Heart left ventricle (tissue), 16 donors: ENCODE measurements around the gene IL11. TPM values are rescaled to one million over a fixed set of nuclear protein-coding genes. Genes with fewer than 3 reads are reported as not detected.
A peak's percentile ranks its signal among the peaks of the same experiment; 100 is the strongest.
"Not testable (repeated sequence)": the region's sequence is repeated elsewhere in the genome, so short reads cannot be mapped to it uniquely, and the experiment has no call there.

Experiments used
- ATAC-seq, 4 donors: fragments of 200-7000 bp; cut with Tn5 transposase; one replicate each; pipeline ENCODE4 v1.9.1; 2020 to 2022; ENCODE audit warnings: moderate library complexity in 4 of 4, mild to moderate bottlenecking in 3 of 4, moderate number of reproducible peaks in 1 of 4
- DNase-seq, 5 donors: peaks; one replicate each; pipeline ENCODE4 v3.0.0-alpha.2; 2020
- H3K27ac ChIP-seq, 12 donors: fragments of 200-600 bp; sonication (generic) in 4 of 12; one replicate each; pipeline versions ENCODE4 v1.5.0 to v1.8.0; 2016 to 2022; ENCODE audit warnings: mild to moderate bottlenecking in 2 of 12
- H3K27me3 ChIP-seq, 9 donors: fragments of 200-600 bp; sonication (generic) in 2 of 9; one replicate each; pipeline versions ENCODE4 v1.5.1 to v1.8.0; 2016 to 2022; ENCODE audit warnings: mild to moderate bottlenecking in 3 of 9
- H3K36me3 ChIP-seq, 9 donors: fragments of 200-600 bp; sonication (generic) in 2 of 9; one replicate each; pipeline versions ENCODE4 v1.5.0 to v1.8.0; 2018 to 2022; ENCODE audit warnings: mild to moderate bottlenecking in 2 of 9
- H3K4me1 ChIP-seq, 12 donors: fragments of 200-600 bp; sonication (generic) in 4 of 12; one replicate each; pipeline versions ENCODE4 v1.5.0 to v1.8.0; 2016 to 2022; ENCODE audit warnings: mild to moderate bottlenecking in 3 of 12
- H3K4me3 ChIP-seq, 12 donors: fragments of 200-600 bp; sonication (generic) in 4 of 12; one replicate each; pipeline versions ENCODE4 v1.5.0 to v1.8.0; 2017 to 2022; ENCODE audit warnings: mild to moderate bottlenecking in 9 of 12, moderate library complexity in 4 of 12
- H3K9me3 ChIP-seq, 12 donors: fragments of 200-600 bp; sonication (generic) in 4 of 12; one replicate each; pipeline versions ENCODE4 v1.5.0 to v1.8.0; 2016 to 2022; ENCODE audit warnings: mild to moderate bottlenecking in 1 of 12
- POLR2A ChIP-seq, 2 donors: fragments of 450-650 bp; IDR thresholded peaks; one replicate each; pipeline ENCODE4 v1.6.1; 2017; ENCODE audit warnings: antibody characterized with exemption in 2 of 2, mild to moderate bottlenecking in 2 of 2, moderate library complexity in 2 of 2
- WGBS, 4 donors: extraction: QIAGEN DNeasy Blood & Tissue Kit in 2 of 4; methylation state at CpG; one replicate each; pipeline versions ENCODE4 v1.1.5 to v1.1.7; 2013 to 2018; 5-methylcytosine and 5-hydroxymethylcytosine counted together
- intact Hi-C, 10 donors: fragments of 100-400 bp; cut with DNase I; formaldehyde crosslinking; loops; one replicate each; pipeline versions ENCODE4 v1.11.1 to v1.14.2; 2022
- polyA plus RNA-seq, 2 donors: library from polyadenylated mRNA; stranded (reverse); fragments of 200-250 nt; gene quantifications; one replicate each; pipeline ENCODE4 v1.2.3, GENCODE V29; 2013
- total RNA-seq, 9 donors: library from RNA; depleted of rRNA in 2 of 9; stranded (reverse); fragments of >200 nt in 2 of 9; fragmentation: NEBNext Ultra II Directional in 3 of 9; extraction: Animal tissue kit (Norgen Biotek cat#: 25700) in 3 of 9; gene quantifications; one replicate each; pipeline versions ENCODE4 v1.1.0 to v1.2.4, GENCODE V29; 2016 to 2023
- TF ChIP-seq, protein P1 (sequence below), 12 donors: fragments of 200-600 bp; sonication (generic) in 4 of 12; IDR thresholded peaks; one replicate each; pipeline versions ENCODE4 v1.5.0 to v1.8.0; 2018 to 2022; ENCODE audit warnings: antibody characterized with exemption in 12 of 12, mild to moderate bottlenecking in 5 of 12
- donor health status: ischemic (EF 13 %, LVEDD 7.1; RV severe dilation, severe dysfunction).
- donor health status: healthy with polysubstance abuse.
- donor health status: DM: no; HTN: yes; CAD: no.
- donor health status: DM: no; HTN: no; CAD: no.
- donor health status: ischemic (EF 25% LVEDD 6.9; RV normal size, moderate dysfunction).
- donor health status: ischemic (EF 25% LVEDD 5.7; RV mildly dilated, moderate dysfunction).
- donor health status: healthy.
- donor health status: DM: yes; HTN: yes; CAD: no.
- donor health status: ischemic (EF 35%, LVEDD 5.7; RV mildly dilated, moderate dysfunction).
- donor health status: nonischemic (EF 11% LVEDD 7.7; RV severe dilation, severe dysfunction).
- donor health status: DM: yes; HTN: yes; CAD: no.
- donor health status: PGD.
- donor health status: ischemic (EF 29% LVEDD 5.4; RV normal size, mild dysfunction).
- donor health status: nonischemic (EF 23%, LVEDD 6.1; RV moderate dilation, normal function).

IL11 gene
- total and polyA plus RNA-seq, 11 donors = 0.11 to 0.43 (median 0.25) TPM; not detected in 8

DNA sequence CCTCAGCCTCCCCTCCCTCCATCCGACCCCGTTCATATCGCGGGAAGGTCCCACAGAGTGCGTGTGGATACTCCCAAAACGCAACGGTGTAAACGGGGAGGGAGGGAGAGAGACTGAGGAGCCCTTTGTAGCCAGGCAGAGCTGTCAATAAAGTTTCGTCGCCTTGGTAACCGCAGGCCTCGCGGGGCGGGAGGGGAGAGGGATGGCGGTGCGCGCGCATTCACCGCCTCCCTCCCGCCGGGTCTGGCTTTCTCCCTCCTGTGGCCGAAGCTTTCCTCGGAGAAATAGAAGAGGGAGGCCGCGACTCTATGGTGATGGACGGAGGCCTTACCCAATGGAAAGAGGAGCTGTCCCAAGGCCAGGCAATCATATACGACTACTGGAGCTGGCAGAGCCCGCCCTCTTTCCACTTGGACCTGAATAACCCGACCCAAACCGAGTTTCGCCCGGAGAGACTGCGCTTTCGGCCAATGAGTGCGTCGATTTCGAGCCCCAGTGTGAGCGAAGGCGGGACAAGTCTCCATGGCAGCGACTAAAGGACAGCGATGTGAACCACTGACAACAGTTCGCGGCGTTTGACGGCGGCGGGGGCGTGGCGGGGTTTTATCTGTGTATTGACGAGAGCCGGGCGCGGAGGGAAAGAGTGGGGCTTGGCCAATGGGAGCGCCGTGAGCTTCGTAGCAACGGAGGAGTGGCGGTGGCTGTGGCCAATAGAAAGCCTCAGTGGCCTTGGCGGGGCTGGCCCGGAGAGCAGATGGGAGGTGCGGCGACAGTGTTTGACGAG is 31.0 kb downstream of the IL11 start, which contains the start of gene KMT5C:
TSS of gene KMT5C (plus strand) at position 772 of the 784 bp plus-strand sequence. CDS start 2,061 bp downstream, outside the sequence.
- ATAC-seq = peak; percentile 93 to 97 (median 96)
- Histone ChIP-seq H3K36me3 (peaks cover 0 to 25% (median 11%) of the 10 kb centered on the region in 9 donors), H3K4me1 (peaks cover 0 to 29% (median 16%) of the 10 kb centered on the region in 12 donors), H3K27ac (peak within 1 kb of the TSS; percentile 75 to 94 (median 90)), H3K4me3 (peak within 1 kb of the TSS; percentile 33 to 94 (median 72)), H3K27me3 (peaks cover 0 to 7% (median 0%) of the 10 kb centered on the region in 9 donors), H3K9me3 (no peaks in the 10 kb centered on the region)
- DNase-seq = peak; percentile 100
- TF ChIP-seq POLR2A (IDR thresholded peaks at IDR 0.05) = peak in 1 of 2 donors; percentile 66
- TF ChIP-seq, protein P1, sequence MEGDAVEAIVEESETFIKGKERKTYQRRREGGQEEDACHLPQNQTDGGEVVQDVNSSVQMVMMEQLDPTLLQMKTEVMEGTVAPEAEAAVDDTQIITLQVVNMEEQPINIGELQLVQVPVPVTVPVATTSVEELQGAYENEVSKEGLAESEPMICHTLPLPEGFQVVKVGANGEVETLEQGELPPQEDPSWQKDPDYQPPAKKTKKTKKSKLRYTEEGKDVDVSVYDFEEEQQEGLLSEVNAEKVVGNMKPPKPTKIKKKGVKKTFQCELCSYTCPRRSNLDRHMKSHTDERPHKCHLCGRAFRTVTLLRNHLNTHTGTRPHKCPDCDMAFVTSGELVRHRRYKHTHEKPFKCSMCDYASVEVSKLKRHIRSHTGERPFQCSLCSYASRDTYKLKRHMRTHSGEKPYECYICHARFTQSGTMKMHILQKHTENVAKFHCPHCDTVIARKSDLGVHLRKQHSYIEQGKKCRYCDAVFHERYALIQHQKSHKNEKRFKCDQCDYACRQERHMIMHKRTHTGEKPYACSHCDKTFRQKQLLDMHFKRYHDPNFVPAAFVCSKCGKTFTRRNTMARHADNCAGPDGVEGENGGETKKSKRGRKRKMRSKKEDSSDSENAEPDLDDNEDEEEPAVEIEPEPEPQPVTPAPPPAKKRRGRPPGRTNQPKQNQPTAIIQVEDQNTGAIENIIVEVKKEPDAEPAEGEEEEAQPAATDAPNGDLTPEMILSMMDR (IDR thresholded peaks at IDR 0.05) = peak in 11 of 12 donors; percentile 12 to 66 (median 35)
- WGBS, 4 donors = 0 to 1% (median 0%) methylated on average over 44 to 63 of the region's 63 CpGs
- intact Hi-C loops = loop anchor here in 4 of 10 donors (1.0 to 5.0 kb wide), 5 partner anchors 37 to 80 kb away; partner anchors contain the start of genes RPL28 (in 3 of the 4), PPP6R1 (in 2 of the 4), BRSK1 (in 1 of the 4) and HSPBP1 (in 1 of the 4)

DNA sequence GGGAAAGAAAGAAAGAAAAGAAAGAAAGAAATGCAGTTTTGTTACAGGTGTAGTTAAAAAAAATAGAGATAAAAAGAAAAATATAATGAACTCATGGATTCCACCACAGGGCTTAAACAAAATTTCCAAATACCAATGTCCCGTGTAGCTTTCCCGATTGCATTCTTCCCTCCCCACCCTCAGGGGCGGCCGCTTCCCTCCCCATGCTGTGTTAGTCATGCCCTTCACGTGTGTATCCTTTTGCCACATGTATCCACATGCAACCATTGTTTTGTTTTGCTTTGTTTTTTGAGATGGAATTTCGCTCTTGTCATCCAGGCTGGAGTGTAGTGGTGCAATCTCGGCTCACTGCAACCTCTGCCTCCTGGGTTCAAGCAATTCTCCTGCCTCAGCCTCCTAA is 34.2 kb downstream of the IL11 start:
- intact Hi-C loops = loop anchor here in 3 of 10 donors (5.0 kb wide), 2 partner anchors 34 to 54 kb away; partner anchors contain the start of genes BRSK1 (in 1 of the 3) and HSPBP1 (in 1 of the 3)
- DNase-seq = no peak

GRCh38 chr19:55333870-55334269 is 36.4 kb downstream of the IL11 start:
- H3K27ac ChIP-seq = no peak overlapping the region
- peaks cover 0 to 12% (median 0%) of the 10 kb centered on the region in 9 donors for H3K27me3 ChIP-seq
- intact Hi-C loops = no loop called here
- TF ChIP-seq, protein P1 (IDR thresholded peaks at IDR 0.05) = no peak
- no peak for TF ChIP-seq POLR2A (IDR thresholded peaks at IDR 0.05)
- H3K9me3 ChIP-seq = no peaks in the 10 kb centered on the region
- peaks cover 0 to 8% (median 3%) of the 10 kb centered on the region in 12 donors for H3K4me1 ChIP-seq
- DNase-seq (no peak), ATAC-seq (no peak)
- no peaks in the 10 kb centered on the region for H3K36me3 ChIP-seq
- no peak overlapping the region for H3K4me3 ChIP-seq
- WGBS, 4 donors = 76 to 82% (median 80%) methylated on average over 11 of the region's 11 CpGs

More for the DNA sequence above, 34.2 kb downstream of the IL11 start:
- TF ChIP-seq, protein P1 (IDR thresholded peaks at IDR 0.05) = no peak
- no peak for TF ChIP-seq POLR2A (IDR thresholded peaks at IDR 0.05)
- ATAC-seq = no peak
- Histone ChIP-seq H3K36me3 (no peaks in the 10 kb centered on the region), H3K9me3 (no peaks in the 10 kb centered on the region), H3K27ac (no peak overlapping the region), H3K4me1 (peaks cover 0 to 22% (median 11%) of the 10 kb centered on the region in 12 donors), H3K4me3 (no peak overlapping the region), H3K27me3 (peaks cover 0 to 12% (median 0%) of the 10 kb centered on the region in 9 donors)
- 76 to 84% (median 78%) methylated on average over 7 of the region's 7 CpGs for WGBS, 4 donors

DNA sequence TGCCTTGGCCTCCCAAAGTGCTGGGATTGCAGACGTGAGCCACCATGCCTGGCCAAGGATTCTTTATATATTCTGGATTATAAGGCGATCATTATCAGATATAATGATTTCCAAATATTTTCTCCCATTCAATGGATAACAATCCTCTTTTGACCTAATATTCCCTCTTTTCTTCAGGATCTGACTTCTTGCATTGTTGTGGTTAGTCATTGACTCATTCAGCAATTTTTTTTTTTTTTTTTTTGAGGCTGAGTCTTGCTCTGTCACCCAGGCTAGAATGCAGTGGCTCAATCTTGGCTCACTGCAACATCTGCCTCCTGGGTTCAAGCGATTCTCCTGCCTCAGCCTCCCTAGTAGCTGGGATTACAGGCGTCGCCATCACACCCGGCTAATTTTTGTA is 40.5 kb downstream of the IL11 start:
- intact Hi-C loops, H3K4me1 ChIP-seq, ATAC-seq, DNase-seq, H3K9me3 ChIP-seq, H3K36me3 ChIP-seq, H3K27me3 ChIP-seq, H3K4me3 ChIP-seq, H3K27ac ChIP-seq: not testable (repeated sequence)
- 88 to 93% (median 91%) methylated on average over 6 of the region's 6 CpGs for WGBS, 4 donors

GRCh38 chr19:55328774-55329318 is 41.4 kb downstream of the IL11 start:
- DNase-seq, ATAC-seq, H3K4me3 ChIP-seq, H3K27ac ChIP-seq, H3K4me1 ChIP-seq, H3K9me3 ChIP-seq, H3K27me3 ChIP-seq, H3K36me3 ChIP-seq, intact Hi-C loops: not testable (repeated sequence)
- 70 to 81% (median 74%) methylated on average over 4 of the region's 4 CpGs for WGBS, 4 donors
